SU-DHL-6 (cell line): ENCODE measurements around the gene LDHAL6B.

Experiments used
- EZH2phosphoT487 ChIP-seq: fragments of 200-600 bp; sonication (generic), shearing (Covaris generic); conservative IDR thresholded peaks from 2 replicates; pipeline ENCODE4 v1.6.1; 2018; ENCODE audit warnings: mild to moderate bottlenecking, antibody characterized with exemption, low read length, moderate library complexity, mixed read lengths
- TF ChIP-seq, protein P1 (sequence below): fragments of 200-600 bp; sonication (generic); IDR thresholded peaks from one replicate; pipeline ENCODE4 v1.5.1; 2017; ENCODE audit warnings: antibody characterized with exemption, mild to moderate bottlenecking, low read length, moderate library complexity; ENCODE audit not compliant: insufficient read depth, poor library complexity, severe bottlenecking

DNA sequence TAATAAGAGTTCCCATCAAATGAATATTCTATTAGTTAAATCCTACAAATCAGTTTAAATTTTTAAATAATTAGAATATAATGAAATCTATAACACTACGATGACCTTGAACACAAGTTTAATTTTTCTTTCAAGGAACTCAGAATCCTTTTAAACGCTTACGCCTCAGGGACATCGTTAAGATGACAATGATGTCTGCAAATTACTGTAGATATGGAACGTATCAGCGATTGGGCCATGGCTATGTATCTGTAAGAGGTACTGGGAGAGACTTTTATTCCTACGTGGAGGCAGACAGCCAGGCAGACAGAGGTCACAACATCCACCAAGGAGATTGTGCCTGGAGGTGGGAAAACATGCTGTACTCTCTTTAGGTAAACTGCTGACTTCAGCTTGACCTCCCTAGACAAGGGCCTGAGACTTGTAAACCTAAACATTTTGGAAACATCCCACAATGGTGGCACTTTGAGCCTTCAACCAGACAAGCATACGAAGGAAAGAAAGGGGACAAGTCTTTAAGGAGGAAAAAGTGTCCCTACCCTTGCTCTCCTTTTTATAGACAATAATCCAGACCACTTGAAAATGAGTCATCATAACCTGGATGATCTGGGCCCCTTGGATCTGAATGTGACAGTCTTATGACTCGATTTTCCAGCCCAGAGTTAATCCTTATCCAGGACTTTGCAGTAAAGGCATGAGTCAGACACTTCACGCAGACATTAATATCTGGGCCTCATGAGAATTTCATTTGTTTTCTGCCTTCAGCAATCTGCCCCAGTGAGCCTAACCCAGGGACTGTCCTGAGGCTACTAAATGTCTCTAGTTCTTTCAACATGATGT, 6.8 kb upstream of the LDHAL6B start:
- TF ChIP-seq, protein P1, sequence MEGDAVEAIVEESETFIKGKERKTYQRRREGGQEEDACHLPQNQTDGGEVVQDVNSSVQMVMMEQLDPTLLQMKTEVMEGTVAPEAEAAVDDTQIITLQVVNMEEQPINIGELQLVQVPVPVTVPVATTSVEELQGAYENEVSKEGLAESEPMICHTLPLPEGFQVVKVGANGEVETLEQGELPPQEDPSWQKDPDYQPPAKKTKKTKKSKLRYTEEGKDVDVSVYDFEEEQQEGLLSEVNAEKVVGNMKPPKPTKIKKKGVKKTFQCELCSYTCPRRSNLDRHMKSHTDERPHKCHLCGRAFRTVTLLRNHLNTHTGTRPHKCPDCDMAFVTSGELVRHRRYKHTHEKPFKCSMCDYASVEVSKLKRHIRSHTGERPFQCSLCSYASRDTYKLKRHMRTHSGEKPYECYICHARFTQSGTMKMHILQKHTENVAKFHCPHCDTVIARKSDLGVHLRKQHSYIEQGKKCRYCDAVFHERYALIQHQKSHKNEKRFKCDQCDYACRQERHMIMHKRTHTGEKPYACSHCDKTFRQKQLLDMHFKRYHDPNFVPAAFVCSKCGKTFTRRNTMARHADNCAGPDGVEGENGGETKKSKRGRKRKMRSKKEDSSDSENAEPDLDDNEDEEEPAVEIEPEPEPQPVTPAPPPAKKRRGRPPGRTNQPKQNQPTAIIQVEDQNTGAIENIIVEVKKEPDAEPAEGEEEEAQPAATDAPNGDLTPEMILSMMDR: no peak
- TF ChIP-seq EZH2phosphoT487: no peak
